Amygdala (tissue), 56 donors: ENCODE results near the gene TAS2R39.
"Not testable (repeated sequence)": the region's sequence is repeated elsewhere in the genome, so short reads cannot be mapped to it uniquely, and the experiment has no call there.

Experiments
- DNase-seq, 56 donors: peaks; one replicate each; lab custom pipeline; 2025; lab: John Stamatoyannopoulos, UW

Gene TAS2R39

DNA sequence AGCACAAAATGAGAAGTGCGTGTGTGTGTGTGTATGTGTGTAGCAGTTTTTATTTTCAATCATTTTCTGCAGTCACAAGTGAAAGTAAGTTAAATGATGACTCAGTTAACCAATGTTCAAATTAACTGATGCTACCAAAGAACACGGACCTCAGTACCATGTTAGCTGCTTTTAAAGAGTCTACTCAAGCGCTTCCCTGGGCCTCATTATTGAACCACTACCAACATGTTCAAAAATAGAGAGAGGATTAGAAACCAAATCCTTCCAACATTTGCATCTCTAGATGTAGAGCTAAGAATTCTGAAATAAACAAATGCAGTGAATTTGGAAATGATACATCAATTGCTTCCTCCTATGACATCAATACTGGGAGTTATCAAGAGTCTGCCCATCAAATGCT, at the start of gene TAS2R39:
TSS of gene TAS2R39 (plus strand) at position 396 of the 400 bp plus-strand sequence. CDS start at position 396, 0 bp downstream.
- DNase-seq, result no peak

DNA sequence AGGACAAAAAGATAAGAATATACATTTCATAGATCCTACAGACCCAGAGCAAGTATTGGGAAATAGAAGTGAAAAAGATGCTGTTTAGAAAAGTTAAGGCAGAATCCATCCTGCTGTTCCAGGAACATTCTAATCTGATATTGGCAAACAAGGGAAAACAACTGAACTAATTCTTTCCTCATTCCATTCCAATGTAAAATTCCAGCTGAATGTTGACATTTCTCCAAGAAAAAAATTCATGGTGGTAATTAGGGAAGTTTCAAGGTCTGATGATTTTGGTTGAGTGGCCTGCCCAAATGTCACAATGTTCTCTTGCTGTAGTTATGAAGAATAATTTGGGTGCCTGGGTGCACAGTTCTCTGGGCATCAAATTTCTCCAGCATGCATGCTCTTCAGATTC, 36.1 kb upstream of the TAS2R39 start:
- no peak for DNase-seq

- no peak for DNase-seq
Observed at GRCh38 chr7:143148050-143148449, 35.2 kb upstream of the TAS2R39 start.

DNA sequence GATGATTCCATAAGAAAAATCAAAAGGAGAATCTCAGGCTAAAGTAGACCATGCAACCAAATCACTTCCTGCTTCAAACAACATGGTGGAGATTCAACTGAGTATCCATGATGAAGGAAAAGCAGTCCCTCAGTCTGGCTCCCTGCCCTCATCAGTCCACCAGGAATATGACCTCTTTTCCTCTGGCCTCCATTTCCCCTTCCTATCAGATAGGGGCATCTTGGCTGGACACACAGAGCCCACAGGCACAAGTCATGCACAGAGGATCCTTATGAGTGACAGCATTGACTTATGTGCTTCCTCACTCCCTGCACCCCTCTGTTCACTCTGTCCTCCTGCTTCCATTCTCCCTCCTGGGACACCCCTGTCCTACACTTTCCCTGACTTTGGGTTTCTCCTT, 34.6 kb upstream of the TAS2R39 start:
- no peak for DNase-seq

- DNase-seq, result not testable (repeated sequence)
Observed at GRCh38 chr7:143150696-143151095, 32.5 kb upstream of the TAS2R39 start.

- DNase-seq, result not testable (repeated sequence)
Observed at GRCh38 chr7:143158617-143159016, 24.6 kb upstream of the TAS2R39 start.

DNA sequence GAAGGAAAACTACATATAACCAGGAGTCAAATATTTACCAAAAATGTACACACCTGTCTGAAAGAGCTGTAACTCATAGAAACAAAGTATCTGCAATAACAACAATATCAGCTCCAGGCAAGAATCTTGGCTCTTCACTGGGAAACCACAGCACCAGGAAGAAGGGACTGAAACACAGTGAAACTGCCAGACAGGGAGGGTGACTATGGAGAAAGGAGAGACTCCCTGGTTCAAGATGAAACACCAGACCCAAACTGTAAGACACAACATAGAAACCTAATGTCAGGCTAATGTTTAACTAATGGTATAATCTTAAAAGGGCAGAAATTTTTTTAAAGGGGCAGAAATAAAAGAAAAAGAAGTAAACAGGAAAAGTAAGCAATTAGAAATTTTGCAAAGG, 11.5 kb upstream of the TAS2R39 start:
- no peak for DNase-seq

DNA sequence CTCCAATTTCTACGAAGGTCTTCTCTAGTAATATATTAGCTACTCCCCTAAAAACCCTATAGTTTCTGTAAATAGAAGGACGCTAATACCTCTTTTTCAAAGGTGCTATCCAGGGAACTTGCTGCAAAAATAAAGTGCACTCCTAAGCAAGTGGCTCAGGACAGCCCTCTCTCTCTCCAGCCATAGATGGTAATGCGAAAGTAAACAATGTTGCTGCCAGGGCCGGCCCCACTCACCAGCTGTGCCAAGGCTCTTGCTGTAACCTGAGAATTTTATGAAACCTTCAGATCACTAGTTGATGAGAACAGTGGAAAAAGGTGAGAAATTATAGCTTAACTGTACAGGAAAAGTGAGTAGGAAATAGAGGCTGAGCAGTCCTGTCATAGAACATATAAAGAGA, 10.9 kb upstream of the TAS2R39 start:
- DNase-seq, result no peak

DNA sequence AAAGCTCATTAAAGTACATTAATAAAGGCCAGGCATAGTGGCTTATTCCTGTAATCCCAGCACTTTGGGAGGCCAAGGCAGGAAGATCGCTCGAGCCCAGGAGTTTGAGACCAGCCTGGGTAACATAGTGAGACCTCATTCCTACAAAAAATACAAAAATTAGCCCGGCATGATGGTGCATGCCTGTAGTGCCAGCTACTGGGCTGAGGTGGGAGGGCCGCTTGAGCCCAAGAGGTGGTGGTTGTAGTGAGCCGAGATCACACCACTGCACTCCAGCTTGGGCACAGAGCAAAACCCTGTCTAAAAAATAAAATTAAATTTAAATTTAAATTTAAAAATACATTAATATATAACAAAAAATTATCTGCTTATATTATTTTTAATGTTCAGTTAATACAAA, 7.1 kb upstream of the TAS2R39 start:
- no peak for DNase-seq

GRCh38 chr7:143177374-143178119, 5.7 kb upstream of the TAS2R39 start:
- no peak for DNase-seq

- not testable (repeated sequence) for DNase-seq
Observed at GRCh38 chr7:143180771-143181170, 2.4 kb upstream of the TAS2R39 start.

- DNase-seq, result no peak
Observed at GRCh38 chr7:143181349-143181748, 1.9 kb upstream of the TAS2R39 start.

DNA sequence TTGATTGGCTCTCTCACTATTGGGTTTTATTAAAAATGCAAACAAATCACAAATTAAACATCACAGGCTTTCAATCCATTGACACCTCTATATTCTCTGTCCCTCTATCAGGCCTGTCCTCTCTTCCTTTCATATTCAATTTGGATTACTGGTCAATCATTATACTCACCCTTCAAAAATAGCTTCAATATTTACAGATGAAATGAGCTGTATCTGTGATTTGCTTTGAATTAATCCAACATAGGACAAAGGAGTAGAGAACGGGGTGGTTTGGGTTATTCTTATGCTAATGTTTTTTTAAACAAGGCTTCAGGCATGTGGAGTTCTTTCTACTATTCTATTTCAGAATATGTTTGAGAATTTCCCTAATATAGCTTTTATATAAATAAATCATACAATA, 2.3 kb downstream of the TAS2R39 start:
- no peak for DNase-seq

- no peak for DNase-seq
Observed at GRCh38 chr7:143188994-143189393, 5.8 kb downstream of the TAS2R39 start.

- DNase-seq, result no peak
Observed at GRCh38 chr7:143193880-143194279, 10.7 kb downstream of the TAS2R39 start.

DNA sequence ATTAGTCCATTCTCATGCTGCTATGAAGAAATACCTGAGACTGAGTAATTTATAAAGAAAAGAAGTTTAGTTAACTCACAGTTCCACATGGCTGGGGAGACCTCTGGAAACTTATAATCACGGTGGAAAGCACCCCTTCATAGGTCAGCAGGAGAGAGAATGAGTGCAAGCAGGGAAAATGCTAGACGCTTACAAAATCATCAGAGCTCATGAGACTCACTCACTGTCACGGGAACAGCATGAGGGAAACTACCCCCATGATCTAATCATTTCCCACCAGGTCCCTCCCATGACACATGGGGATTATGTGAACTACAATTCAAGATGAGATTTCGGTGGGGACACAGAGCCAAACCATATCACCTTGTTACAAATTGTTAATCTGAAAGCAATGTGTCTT, 15.8 kb downstream of the TAS2R39 start:
- DNase-seq, result no peak

- no peak for DNase-seq
Observed at GRCh38 chr7:143202161-143202560, 18.9 kb downstream of the TAS2R39 start.

DNA sequence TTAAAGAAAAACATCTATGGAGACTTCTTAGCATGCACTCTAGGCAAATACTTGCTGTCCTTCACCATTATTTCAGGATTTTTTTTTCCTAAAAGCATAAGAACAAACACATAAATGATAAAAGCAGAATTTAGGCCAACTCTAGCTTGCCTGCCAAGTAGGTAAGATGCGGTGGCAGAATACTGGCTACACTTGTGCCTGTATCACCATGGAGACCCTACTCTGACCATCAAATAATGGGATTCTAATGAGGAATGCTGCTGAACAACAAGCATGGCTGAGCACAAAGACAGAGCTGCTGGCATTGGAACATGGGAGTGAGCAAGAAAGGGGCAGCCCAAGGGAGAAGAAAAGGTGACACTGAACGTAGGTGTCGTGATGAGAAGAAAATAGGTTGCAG, 20.2 kb downstream of the TAS2R39 start:
- DNase-seq, result peak in 1 of 56 donors; percentile 26

DNA sequence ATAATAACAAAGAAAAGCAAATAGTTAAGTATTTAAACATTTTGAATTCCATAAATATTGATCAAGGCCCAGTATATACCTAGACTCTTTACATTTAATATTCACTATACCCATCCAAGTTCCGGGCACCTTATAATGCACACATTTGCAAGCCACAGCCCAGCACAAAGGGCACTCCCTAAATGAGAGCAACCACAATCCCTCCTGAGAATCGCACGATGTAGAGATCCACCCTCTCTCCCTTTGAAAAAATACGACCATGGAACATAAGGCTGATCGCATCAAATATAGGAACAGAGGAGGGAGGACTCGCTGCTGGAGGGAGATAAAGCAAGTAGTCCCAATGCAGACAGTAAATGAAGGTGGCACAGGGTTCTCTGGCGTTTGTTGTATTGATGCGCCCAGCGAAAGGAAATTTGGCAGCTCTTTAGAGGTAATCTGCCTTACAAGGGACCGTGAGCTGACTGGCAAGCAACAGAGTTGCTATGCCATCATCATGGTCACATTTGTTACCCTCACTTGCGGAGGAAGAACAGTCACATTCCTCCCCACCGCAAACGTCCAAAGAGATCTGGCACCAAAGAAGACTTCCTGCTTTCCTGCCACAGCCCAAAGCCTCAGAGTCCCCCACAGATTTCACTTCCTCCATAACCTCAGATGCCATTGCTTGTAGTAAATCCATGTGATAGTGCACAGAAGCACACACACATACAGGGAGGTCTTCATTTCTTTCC, 22.5 kb downstream of the TAS2R39 start:
- peak in 16 of 56 donors; percentile 5 to 63 (median 19) for DNase-seq

GRCh38 chr7:143210541-143210940, 27.3 kb downstream of the TAS2R39 start:
- DNase-seq, result no peak

DNA sequence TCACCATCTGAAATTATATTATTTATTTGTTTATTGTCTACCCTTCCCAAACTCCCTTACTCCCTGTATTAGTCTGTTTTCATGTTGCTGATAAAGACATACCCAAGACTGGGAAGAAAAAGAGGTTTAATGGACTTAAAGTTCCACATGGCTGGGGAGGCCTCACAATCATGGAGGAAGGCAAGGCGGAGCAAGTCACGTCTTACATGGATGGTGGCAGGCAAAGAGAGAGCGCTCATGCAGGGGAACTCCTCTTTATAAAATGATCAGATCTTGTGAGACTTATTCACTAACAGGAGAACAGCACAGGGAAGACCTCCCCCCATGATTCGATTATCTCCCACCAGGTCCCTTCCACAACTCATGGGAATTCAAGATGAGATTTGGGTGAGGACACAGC, 30.3 kb downstream of the TAS2R39 start:
- not testable (repeated sequence) for DNase-seq
